Loucy (cell line): Measurements from ENCODE around the gene CERS6.

Experiments
- H2AFZ ChIP-seq: fragments of 200-600 bp; sonication (generic); 2 replicates; pipeline ENCODE4 v1.6.0; 2016; ENCODE audit warnings: antibody characterized with exemption, mild to moderate bottlenecking, low read length, moderate library complexity
- H3F3A ChIP-seq: fragments of 200-600 bp; 2 replicates; pipeline ENCODE4 v1.6.0; 2016; ENCODE audit warnings: antibody characterized with exemption, low read depth, mild to moderate bottlenecking
- H3K27me3 ChIP-seq: fragments of 200-600 bp; sonication (generic); 2 replicates; pipeline ENCODE4 v1.6.1; 2014; ENCODE audit warnings: low read length, mild to moderate bottlenecking; ENCODE audit not compliant: insufficient read depth, poor library complexity, severe bottlenecking
- H3K36me3 ChIP-seq: fragments of 200-600 bp; sonication (generic); 2 replicates; pipeline ENCODE4 v1.6.1; 2016; ENCODE audit warnings: low read length; ENCODE audit not compliant: insufficient read depth
- H3K4me1 ChIP-seq: fragments of 200-600 bp; sonication (generic); 2 replicates; pipeline ENCODE4 v1.5.1; 2014; ENCODE audit warnings: low read length, mild to moderate bottlenecking; ENCODE audit not compliant: insufficient read depth, poor library complexity, severe bottlenecking
- H3K4me2 ChIP-seq: fragments of 200-600 bp; sonication (generic); 2 replicates; pipeline ENCODE4 v1.6.0; 2014; ENCODE audit warnings: antibody characterized with exemption, low read length, low read depth, mild to moderate bottlenecking; ENCODE audit not compliant: poor library complexity, severe bottlenecking
- H3K4me3 ChIP-seq: fragments of 200-600 bp; sonication (generic); 2 replicates; pipeline ENCODE4 v1.5.1; 2014; ENCODE audit warnings: low read length, mild to moderate bottlenecking, mixed read lengths; ENCODE audit not compliant: poor library complexity, severe bottlenecking
- H3K79me2 ChIP-seq: fragments of 200-600 bp; sonication (generic); 2 replicates; pipeline ENCODE4 v1.6.1; 2014; ENCODE audit warnings: low read length; ENCODE audit not compliant: insufficient read depth
- H3K9ac ChIP-seq: fragments of 200-600 bp; sonication (generic); 2 replicates; pipeline ENCODE4 v1.6.0; 2014; ENCODE audit warnings: mild to moderate bottlenecking, low read depth, low read length, moderate library complexity; ENCODE audit not compliant: poor library complexity, severe bottlenecking
- H3K9me2 ChIP-seq: fragments of 200-600 bp; sonication (generic); replicated peaks from 2 replicates; pipeline ENCODE4 v1.6.1; 2016; ENCODE audit warnings: low read depth, low read length, mixed read lengths
- H3K9me3 ChIP-seq: fragments of 200-600 bp; sonication (generic); 2 replicates; pipeline ENCODE4 v1.6.1; 2014; ENCODE audit warnings: mild to moderate bottlenecking, antibody characterized with exemption, low read length, low read depth; ENCODE audit not compliant: insufficient read depth
- H4K20me1 ChIP-seq: fragments of 200-600 bp; sonication (generic); 2 replicates; pipeline ENCODE4 v1.6.0; 2014; ENCODE audit warnings: antibody characterized with exemption, low read length, mild to moderate bottlenecking; ENCODE audit not compliant: insufficient read depth, poor library complexity, severe bottlenecking
- EZH2phosphoT487 ChIP-seq: fragments of 200-600 bp; IDR thresholded peaks from 2 replicates; pipeline ENCODE4 v1.6.1; 2018; ENCODE audit warnings: antibody characterized with exemption, mild to moderate bottlenecking, moderate library complexity, borderline replicate concordance
- TF ChIP-seq, protein P1 (sequence below): fragments of 200-600 bp; sonication (generic); conservative IDR thresholded peaks from 2 replicates; pipeline ENCODE4 v1.5.1; 2014; ENCODE audit warnings: mild to moderate bottlenecking, antibody characterized with exemption, low read length

The CERS6 gene

GRCh38 chr2:168587307-168587706 is 131.2 kb downstream of the CERS6 start:
- no peaks in the 10 kb centered on the region for H3K9me3 ChIP-seq
- H4K20me1 ChIP-seq = peaks cover 12% of the 10 kb centered on the region
- H3K27me3 ChIP-seq = no peaks in the 10 kb centered on the region
- peaks cover 7% of the 10 kb centered on the region; the same call in 1 of the 2 replicates for H3K79me2 ChIP-seq
- H3K9me2 ChIP-seq = no peaks in the 10 kb centered on the region
- H3K4me1 ChIP-seq = peaks cover 12% of the 10 kb centered on the region
- H3K9ac ChIP-seq = no peak overlapping the region
- H2AFZ ChIP-seq = no peak overlapping the region
- H3F3A ChIP-seq = no peaks in the 10 kb centered on the region
- H3K36me3 ChIP-seq = no peaks in the 10 kb centered on the region; the same call in 1 of the 2 replicates
- H3K4me3 ChIP-seq = no peak overlapping the region
- TF ChIP-seq EZH2phosphoT487 = no peak
- TF ChIP-seq, protein P1, sequence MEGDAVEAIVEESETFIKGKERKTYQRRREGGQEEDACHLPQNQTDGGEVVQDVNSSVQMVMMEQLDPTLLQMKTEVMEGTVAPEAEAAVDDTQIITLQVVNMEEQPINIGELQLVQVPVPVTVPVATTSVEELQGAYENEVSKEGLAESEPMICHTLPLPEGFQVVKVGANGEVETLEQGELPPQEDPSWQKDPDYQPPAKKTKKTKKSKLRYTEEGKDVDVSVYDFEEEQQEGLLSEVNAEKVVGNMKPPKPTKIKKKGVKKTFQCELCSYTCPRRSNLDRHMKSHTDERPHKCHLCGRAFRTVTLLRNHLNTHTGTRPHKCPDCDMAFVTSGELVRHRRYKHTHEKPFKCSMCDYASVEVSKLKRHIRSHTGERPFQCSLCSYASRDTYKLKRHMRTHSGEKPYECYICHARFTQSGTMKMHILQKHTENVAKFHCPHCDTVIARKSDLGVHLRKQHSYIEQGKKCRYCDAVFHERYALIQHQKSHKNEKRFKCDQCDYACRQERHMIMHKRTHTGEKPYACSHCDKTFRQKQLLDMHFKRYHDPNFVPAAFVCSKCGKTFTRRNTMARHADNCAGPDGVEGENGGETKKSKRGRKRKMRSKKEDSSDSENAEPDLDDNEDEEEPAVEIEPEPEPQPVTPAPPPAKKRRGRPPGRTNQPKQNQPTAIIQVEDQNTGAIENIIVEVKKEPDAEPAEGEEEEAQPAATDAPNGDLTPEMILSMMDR = no peak
- H3K4me2 ChIP-seq = no peak overlapping the region

DNA sequence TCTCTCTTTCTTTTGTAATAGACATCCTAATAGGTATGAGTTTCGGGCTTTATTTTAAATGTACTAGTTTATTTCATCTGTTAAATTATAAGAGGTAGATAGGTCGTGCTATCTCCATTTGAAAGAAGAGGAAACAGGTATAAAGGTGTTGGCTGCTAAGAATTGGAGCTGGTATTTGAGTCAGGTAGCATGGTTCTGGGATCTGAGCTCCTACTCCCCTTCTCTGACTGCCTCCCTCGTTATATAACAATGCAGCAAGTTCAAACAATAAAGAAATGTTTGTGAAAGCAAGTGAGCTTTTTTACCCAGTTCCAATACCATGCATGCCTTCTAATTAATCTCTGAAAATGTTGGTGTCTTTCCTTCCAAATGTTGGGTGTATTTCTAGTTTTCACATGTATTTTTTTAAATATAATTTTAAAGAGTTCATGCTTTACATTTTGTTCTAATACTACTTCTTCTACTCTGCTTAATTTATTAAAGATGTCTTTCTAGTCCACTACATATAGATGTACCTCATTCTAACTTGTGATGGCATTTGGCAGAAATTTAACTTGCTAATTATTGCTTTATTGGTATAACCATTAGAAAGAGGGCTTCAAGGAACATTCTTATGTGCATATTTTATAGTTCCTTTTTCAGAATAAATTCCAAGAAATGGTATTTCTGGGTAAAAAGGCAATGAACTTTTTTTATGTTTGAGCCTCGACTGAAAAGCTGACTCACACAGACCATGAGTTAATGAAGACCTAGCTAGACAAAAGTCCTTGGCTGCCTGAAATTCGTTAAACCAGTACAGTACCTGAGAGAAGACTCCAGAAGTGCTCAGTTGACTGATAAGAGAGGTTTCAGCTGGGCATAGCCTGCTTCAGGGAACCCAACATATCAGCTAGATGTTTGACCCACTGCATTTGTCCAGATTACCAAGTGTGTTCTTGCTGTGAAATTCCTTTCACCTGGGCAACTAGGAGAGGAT is 133.5 kb downstream of the CERS6 start:
- H4K20me1 ChIP-seq = no peaks in the 10 kb centered on the region
- no peak overlapping the region for H2AFZ ChIP-seq
- no peaks in the 10 kb centered on the region for H3F3A ChIP-seq
- H3K9ac ChIP-seq = no peak overlapping the region
- H3K4me3 ChIP-seq = no peak overlapping the region
- no peaks in the 10 kb centered on the region; the same call in 1 of the 2 replicates for H3K36me3 ChIP-seq
- no peak overlapping the region for H3K4me2 ChIP-seq
- no peaks in the 10 kb centered on the region; the same call in 1 of the 2 replicates for H3K79me2 ChIP-seq
- no peaks in the 10 kb centered on the region for H3K9me2 ChIP-seq
- H3K9me3 ChIP-seq = no peaks in the 10 kb centered on the region
- no peak for TF ChIP-seq EZH2phosphoT487
- TF ChIP-seq, protein P1 = no peak
- peaks cover 4% of the 10 kb centered on the region for H3K4me1 ChIP-seq
- no peaks in the 10 kb centered on the region for H3K27me3 ChIP-seq

GRCh38 chr2:168592181-168592831 is 136.2 kb downstream of the CERS6 start:
- Histone ChIP-seq H3K9me3 (no peaks in the 10 kb centered on the region), H3K36me3 (no peaks in the 10 kb centered on the region), H3K9ac (no peak overlapping the region), H3K4me1 (peaks cover 14% of the 10 kb centered on the region), H2AFZ (no peak overlapping the region), H3K9me2 (no peaks in the 10 kb centered on the region), H3K27me3 (no peaks in the 10 kb centered on the region), H3K4me2 (no peak overlapping the region), H3K79me2 (no peaks in the 10 kb centered on the region; the same call in 1 of the 2 replicates), H4K20me1 (peaks cover 4% of the 10 kb centered on the region), H3K4me3 (no peak overlapping the region), H3F3A (no peaks in the 10 kb centered on the region)
- TF ChIP-seq EZH2phosphoT487 = no peak
- TF ChIP-seq, protein P1 = no peak
